HepG2 (cell line): ENCODE measurements around the gene B3GALT6.

Source experiments
- ARID3A ChIP-seq: IDR thresholded peaks from 2 replicates; pipeline ENCODE4 v1.6.1; 2012; ENCODE audit warnings: low read depth, low read length, improper control_type of control experiment
- CEBPB ChIP-seq: IDR thresholded peaks from 2 replicates; pipeline ENCODE4 v1.6.1; 2011; ENCODE audit warnings: low read depth, low read length, improper control_type of control experiment, borderline replicate concordance
- CTCF ChIP-seq: sonication (generic); formaldehyde crosslinking; IDR thresholded peaks from 2 replicates; pipeline ENCODE4 v1.5.0; 2020; ENCODE audit warnings: mild to moderate bottlenecking, missing genetic modification reagents, moderate library complexity
- EP300 ChIP-seq, 3 experiments: sonication (generic) in 1 of 3; formaldehyde crosslinking in 1 of 3; IDR thresholded peaks; 2 replicates each; pipeline versions ENCODE4 v1.5.1 to v1.6.1; 2011 to 2020; ENCODE audit warnings: low read depth in 2 of 3, low read length in 2 of 3, borderline replicate concordance in 1 of 3, improper control_type of control experiment in 1 of 3, mild to moderate bottlenecking in 1 of 3, missing genetic modification reagents in 1 of 3, moderate library complexity in 1 of 3
- HOXD1 ChIP-seq: sonication (generic); formaldehyde crosslinking; IDR thresholded peaks from 2 replicates; pipeline ENCODE4 v1.5.0; 2020; ENCODE audit warnings: missing genetic modification reagents
- MAFF ChIP-seq: IDR thresholded peaks from 2 replicates; pipeline ENCODE4 v1.6.1; 2011; ENCODE audit warnings: low read depth, low read length, improper control_type of control experiment
- MATR3 ChIP-seq: sonication (generic); formaldehyde crosslinking; IDR thresholded peaks from 2 replicates; pipeline ENCODE4 v1.4.0; 2020; ENCODE audit warnings: missing genetic modification reagents
- SALL2 ChIP-seq: sonication (generic); formaldehyde crosslinking; IDR thresholded peaks from 2 replicates; pipeline ENCODE4 v1.8.1; 2023; ENCODE audit warnings: mild to moderate bottlenecking, missing genetic modification reagents, inconsistent platforms
- SRF ChIP-seq: IDR thresholded peaks from 2 replicates; pipeline ENCODE4 v1.6.1; 2011; ENCODE audit warnings: mild to moderate bottlenecking, low read depth, low read length, moderate library complexity
- ZBTB44 ChIP-seq: sonication (generic); formaldehyde crosslinking; IDR thresholded peaks from 2 replicates; pipeline ENCODE4 v1.4.0; 2020; ENCODE audit warnings: missing genetic modification reagents
- ZMYM2 ChIP-seq: sonication (generic); formaldehyde crosslinking; IDR thresholded peaks from 2 replicates; pipeline ENCODE4 v1.8.0; 2022; ENCODE audit warnings: mild to moderate bottlenecking, missing genetic modification reagents
- ZZZ3 ChIP-seq: sonication (generic); formaldehyde crosslinking; IDR thresholded peaks from 2 replicates; pipeline ENCODE4 v1.4.0; 2020; ENCODE audit warnings: missing genetic modification reagents, mild to moderate bottlenecking, borderline replicate concordance
- TF ChIP-seq, protein P1 (sequence below): sonication (generic); formaldehyde crosslinking; IDR thresholded peaks from 2 replicates; pipeline ENCODE4; 2020; ENCODE audit warnings: missing genetic modification reagents, mild to moderate bottlenecking, borderline replicate concordance

DNA sequence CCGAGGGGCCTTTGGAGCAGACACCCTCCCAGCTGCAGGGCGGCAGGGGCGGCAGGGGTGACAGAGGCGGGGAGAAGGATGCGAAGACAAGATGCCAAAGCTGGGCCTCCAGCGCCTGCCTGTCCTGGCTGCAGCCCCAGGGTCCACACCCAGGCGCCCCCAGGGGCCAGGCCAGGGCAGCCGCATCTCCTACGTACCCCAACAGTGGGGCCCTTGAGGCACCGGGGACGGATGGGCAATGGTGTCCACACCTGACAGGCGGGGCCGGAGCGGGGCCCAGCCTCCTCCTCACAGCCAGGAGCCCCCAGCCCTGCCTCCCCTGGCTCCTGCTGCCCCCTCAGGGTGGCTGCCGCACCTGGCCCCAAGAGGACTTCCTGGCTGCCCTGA lies 7.2 kb downstream of the B3GALT6 start:
- no peak for TF ChIP-seq HOXD1 (CRISPR knock-in tag)
- TF ChIP-seq MAFF: no peak
- TF ChIP-seq, protein P1, sequence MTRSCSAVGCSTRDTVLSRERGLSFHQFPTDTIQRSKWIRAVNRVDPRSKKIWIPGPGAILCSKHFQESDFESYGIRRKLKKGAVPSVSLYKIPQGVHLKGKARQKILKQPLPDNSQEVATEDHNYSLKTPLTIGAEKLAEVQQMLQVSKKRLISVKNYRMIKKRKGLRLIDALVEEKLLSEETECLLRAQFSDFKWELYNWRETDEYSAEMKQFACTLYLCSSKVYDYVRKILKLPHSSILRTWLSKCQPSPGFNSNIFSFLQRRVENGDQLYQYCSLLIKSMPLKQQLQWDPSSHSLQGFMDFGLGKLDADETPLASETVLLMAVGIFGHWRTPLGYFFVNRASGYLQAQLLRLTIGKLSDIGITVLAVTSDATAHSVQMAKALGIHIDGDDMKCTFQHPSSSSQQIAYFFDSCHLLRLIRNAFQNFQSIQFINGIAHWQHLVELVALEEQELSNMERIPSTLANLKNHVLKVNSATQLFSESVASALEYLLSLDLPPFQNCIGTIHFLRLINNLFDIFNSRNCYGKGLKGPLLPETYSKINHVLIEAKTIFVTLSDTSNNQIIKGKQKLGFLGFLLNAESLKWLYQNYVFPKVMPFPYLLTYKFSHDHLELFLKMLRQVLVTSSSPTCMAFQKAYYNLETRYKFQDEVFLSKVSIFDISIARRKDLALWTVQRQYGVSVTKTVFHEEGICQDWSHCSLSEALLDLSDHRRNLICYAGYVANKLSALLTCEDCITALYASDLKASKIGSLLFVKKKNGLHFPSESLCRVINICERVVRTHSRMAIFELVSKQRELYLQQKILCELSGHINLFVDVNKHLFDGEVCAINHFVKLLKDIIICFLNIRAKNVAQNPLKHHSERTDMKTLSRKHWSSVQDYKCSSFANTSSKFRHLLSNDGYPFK (CRISPR knock-in tag): no peak
- TF ChIP-seq CTCF (CRISPR knock-in tag): peak; percentile 22
- TF ChIP-seq ARID3A: no peak
- TF ChIP-seq SRF: no peak
- TF ChIP-seq MATR3 (CRISPR knock-in tag): no peak
- TF ChIP-seq CEBPB: no peak
- TF ChIP-seq SALL2: no peak
- TF ChIP-seq ZZZ3 (CRISPR knock-in tag): no peak
- TF ChIP-seq ZBTB44 (CRISPR knock-in tag): no peak
- no peak for TF ChIP-seq ZMYM2 (CRISPR knock-in tag)
- TF ChIP-seq EP300 (IDR thresholded peaks at IDR 0.05; ENCODE audit: low read depth in 2 of 2, low read length in 2 of 2): no peak
- no peak for TF ChIP-seq EP300 (CRISPR knock-in tag; IDR thresholded peaks at IDR 0.05; ENCODE audit: borderline replicate concordance)
